ENCODE results near the gene WDCP.

- TF ChIP-seq CTCF (IDR thresholded peaks at IDR 0.05): no peak
- TF ChIP-seq POLR2A (IDR thresholded peaks at IDR 0.05): no peak
Measured at GRCh38 chr2:24022324-24022974, 24.7 kb downstream of the WDCP start.

Measured in right lobe of liver (tissue), 4 donors.